ENCODE results near the gene GADD45GIP1. TPM values are rescaled to one million over a fixed set of nuclear protein-coding genes. Genes with fewer than 3 reads are reported as not detected.
"Not testable (repeated sequence)": the region's sequence is repeated elsewhere in the genome, so short reads cannot be mapped to it uniquely, and the experiment has no call there.

Gene GADD45GIP1
- total RNA-seq, 1 experiment from 2014 or later: 54.0 TPM

DNA sequence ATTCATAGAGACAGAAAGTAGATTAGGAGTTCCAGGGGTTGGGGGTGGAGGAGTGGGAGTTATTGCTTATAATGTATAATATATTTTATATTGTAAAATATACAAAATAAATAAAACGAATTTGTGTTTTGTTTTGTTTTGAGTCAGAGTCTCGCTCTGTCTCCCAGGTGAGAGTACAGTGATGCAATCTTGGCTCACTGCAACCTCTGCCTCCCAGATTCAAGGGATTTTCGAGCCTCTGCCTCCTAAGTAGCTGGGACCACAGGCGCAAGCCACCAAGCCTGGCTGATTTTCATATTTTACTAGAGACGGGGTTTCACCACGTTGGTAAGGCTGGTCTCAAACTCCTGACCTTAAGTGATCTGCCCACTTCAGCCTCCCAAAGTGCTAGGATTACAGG is 2.5 kb upstream of the GADD45GIP1 start:
- DNase-seq (ENCODE audit: low read depth): no peak

DNA sequence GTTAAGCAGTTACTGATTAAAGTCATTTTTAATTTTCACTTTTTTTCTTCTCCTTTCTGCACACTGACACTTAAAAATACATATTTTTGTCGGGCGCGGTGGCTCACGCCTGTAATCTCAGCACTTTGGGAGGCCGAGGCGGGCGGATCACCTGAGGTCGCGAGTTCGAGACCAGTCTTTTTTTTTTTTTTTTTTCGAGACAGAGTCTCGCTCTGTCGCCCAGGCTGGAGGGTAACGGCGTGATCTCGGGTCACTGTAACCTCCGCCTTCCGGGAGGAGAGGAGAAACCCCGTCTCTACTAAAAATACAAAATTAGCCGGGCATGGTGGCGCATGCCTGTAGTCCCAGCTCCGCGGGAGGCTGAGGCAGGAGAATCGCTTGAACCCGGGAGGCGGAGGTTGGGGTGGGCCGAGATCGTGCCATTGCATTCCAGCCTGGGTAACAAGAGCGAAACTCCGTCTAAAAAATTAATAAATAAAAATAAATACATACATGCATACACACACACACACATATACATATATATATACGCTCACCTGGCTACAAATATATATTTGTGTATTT is 448 bp upstream of the GADD45GIP1 start:
- DNase-seq (ENCODE audit: low read depth): not testable (repeated sequence)

DNA sequence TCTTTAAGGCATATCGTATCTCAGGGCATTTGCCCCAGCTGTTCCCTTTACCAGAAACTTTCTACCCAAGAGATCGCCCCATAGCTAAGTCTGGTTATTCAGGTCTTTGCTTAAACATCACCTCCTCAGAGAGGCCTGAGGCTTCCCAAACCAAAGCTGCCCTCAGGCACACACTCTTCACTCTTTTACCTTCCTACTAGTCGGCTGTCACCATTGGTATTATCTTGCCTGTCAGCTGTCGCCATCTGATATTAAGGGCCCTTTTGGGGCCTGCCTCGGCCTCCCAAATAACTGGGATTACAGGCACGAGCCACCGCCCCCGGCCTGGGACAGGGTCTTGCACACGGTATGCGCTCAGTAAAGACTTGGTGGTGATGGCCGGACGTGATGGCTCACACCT is 1.0 kb downstream of the GADD45GIP1 start:
- DNase-seq (ENCODE audit: low read depth): no peak

- not testable (repeated sequence) for DNase-seq (ENCODE audit: low read depth)
These were observed 1.4 kb downstream of the GADD45GIP1 start for GRCh38 chr19:12955575-12955974.

DNA sequence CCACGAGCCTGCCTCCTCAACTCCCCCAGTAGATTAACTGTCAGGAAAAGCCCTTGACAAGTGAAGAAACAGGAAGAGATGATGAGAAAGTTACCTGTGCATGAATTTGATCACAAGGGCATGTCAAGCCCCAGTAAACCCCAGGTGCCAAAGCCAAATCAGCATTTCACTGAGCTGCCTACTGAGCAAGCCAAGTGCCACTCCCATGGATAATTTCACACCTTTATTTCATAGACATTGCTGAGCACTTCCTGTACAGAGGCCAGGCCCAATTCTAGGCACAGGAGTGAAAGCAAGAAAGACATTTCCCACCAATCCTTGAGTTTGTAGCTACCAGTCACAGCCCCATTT is 2.4 kb downstream of the GADD45GIP1 start:
- no peak for DNase-seq (ENCODE audit: low read depth)

DNA sequence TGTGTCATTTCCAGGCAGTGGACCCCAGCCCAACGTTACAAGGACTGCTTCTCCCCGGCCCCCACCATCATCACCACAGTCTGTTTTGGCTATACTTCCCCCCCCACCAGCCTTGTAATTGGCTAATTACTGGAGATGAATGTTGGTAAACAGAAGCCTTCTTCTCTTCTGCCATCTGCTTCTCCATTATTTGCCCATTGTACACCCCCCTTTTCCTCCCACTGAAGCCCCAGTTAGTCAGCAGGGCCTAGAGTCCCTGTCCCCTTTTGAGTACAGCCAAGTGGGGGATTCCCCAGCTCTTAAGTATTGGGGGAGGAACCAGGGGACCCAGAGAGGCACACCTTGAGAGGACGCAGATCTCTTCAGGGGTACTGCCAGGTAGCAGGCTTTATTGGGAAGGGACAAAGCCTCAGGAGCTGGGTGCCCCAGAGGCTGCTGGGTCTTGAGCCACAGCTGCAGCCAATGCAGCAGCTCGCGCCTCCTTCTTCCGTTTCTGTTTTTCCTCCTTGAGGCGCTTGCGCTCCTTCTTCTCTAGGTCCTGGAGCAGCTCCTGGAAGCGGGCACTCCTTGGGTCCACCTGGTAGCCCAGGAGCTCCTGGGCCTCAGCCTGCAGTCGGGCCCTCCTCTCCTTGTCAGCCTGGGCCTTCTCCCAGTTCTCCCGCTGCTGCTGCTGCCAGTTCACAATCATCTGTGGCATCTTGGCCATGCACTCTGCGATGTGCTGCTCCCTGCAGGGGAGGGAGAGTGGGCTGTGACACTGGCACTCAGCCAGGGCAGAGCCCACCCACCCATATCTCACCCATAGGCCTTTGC is 3.0 kb downstream of the GADD45GIP1 start:
- no peak for DNase-seq (ENCODE audit: low read depth)

- no peak for DNase-seq (ENCODE audit: low read depth)
These were observed 3.8 kb downstream of the GADD45GIP1 start for GRCh38 chr19:12953138-12953798.

DNA sequence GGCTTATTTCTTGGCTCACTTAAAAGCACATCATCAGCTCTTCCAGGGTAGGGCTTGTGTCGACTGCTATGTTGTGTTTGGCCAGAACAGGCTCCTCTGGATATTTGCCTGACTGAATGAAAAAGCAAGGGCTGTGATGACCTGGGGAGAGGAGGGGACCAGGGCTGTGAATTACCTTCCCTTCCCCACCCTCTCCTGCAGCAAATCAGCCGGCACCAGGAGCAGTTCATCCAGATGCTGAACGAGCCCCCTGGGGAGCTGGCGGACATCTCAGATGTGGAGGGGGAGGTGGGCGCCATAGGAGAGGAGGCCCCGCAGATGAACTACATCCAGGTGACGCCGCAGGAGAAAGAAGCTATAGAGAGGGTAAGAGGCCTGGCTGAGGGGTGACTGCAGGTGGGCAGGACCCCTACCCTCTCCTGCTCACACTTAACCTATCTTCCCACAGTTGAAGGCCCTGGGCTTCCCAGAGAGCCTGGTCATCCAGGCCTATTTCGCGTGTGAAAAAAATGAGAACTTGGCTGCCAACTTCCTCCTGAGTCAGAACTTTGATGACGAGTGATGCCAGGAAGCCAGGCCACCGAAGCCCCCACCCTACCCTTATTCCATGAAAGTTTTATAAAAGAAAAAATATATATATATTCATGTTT is 4.4 kb downstream of the GADD45GIP1 start:
- peak; percentile 87 for DNase-seq (ENCODE audit: low read depth)

- DNase-seq (ENCODE audit: low read depth): not testable (repeated sequence)
These were observed 5.0 kb downstream of the GADD45GIP1 start for GRCh38 chr19:12952050-12952449.

DNA sequence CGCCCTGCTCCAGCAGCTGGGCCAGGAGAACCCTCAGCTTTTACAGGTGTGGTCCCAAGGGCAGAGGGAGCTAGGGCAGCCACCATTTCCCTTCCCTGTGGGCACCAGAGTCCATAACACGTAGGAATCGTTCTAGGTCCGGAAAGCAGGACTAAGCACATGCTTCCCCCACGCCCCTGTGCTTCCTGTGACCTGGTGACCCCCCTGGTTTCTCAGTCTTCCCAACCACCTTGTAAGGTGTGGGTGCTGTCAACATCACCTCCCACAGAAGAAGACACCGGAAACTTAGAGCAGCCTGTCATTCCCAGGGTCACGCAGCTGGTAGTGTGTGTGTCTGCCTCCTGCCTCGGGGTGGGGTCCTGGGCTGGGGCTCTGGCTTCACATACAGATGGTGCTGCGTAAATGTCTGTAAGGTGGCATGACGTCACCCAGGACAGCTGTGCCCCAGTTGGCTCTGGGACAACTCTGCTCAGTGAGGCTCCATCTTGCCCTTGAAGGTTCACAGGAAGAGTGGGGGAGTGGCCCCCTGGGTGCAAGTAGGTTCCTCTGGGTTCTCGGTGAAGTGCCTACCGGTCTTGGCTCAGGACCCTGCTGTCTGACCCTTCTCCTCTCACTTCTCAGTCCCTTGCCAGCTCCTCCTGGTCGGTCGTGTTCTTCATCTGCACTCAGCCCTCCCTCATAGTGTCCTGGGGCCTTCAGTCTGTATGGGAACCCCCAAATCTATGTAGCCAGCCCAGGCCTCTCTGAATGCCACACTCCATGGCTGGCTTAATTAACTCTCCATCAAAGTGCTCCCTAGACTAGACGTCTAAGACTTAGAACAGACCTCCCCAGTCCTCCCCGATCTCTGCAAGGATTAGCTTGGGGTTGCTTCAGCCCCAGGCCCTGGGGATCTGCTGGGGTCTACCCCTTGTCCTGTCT is 7.4 kb downstream of the GADD45GIP1 start:
- no peak for DNase-seq (ENCODE audit: low read depth)

DNA sequence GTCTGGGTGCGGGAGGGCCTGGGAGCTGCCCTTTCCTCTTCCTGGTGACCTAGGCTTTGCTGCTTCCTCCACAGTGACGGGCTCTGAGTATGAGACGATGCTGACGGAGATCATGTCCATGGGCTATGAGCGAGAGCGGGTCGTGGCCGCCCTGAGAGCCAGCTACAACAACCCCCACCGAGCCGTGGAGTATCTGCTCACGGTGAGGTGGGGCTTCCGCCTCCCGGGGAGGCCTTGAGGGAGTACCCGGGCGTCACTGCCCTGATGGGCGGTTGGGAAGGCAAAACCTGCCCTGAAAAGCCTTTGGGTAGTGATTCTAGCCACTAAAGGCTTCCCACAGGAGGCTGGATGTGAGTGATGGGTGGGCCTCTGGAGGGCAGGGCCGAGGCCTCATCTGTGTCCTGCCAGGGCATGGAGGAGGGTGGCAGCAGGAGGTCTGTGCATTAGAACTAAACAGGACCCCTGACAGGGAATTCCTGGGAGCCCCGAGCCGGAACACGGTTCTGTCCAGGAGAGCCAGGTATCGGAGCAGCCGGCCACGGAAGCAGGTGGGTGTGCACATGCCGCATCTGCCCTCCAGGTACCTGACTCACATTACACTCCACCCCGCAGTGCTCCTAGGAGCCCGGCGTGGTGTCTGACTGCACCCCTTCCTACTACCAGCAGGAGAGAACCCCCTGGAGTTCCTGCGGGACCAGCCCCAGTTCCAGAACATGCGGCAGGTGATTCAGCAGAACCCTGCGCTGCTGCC is 8.2 kb downstream of the GADD45GIP1 start:
- no peak for DNase-seq (ENCODE audit: low read depth)

- no peak for DNase-seq (ENCODE audit: low read depth)
These were observed 9.1 kb downstream of the GADD45GIP1 start for GRCh38 chr19:12947702-12948611.

DNA sequence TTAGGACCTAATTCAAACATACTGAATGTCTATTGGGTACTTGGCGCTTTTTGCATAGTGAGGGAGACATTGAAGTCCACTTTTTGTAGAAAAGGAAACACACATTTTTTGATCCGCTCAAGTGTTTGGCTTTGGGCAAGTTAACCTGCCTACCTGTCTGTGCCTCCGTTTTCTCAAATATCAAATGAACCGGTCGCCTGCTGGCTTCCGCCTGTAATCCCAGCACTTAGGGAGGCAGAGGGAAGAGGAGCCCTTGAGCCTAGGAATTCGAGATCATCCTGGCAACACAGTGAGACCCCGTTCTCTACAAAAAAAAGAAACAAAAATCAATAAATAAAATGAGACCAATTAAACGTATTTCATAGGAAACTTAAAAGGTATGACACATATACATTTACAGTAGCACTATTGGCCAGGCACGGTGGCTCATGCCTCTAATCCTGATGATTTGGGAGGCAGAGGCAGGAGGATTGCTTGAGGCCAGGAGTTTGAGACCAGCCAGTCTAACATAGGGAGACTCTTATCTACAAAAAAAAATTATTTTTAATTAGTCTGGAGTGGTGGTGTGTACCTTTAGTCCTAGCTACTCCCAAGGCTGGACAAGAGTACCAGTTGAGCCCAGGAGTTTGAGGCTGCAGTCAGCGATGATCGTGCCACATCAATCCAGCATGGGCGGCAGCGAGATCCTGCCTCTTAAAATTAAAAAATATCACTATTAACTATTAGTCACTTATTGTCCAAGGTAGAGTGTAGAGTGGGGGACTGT is 10.1 kb downstream of the GADD45GIP1 start:
- no peak for DNase-seq (ENCODE audit: low read depth)

DNA sequence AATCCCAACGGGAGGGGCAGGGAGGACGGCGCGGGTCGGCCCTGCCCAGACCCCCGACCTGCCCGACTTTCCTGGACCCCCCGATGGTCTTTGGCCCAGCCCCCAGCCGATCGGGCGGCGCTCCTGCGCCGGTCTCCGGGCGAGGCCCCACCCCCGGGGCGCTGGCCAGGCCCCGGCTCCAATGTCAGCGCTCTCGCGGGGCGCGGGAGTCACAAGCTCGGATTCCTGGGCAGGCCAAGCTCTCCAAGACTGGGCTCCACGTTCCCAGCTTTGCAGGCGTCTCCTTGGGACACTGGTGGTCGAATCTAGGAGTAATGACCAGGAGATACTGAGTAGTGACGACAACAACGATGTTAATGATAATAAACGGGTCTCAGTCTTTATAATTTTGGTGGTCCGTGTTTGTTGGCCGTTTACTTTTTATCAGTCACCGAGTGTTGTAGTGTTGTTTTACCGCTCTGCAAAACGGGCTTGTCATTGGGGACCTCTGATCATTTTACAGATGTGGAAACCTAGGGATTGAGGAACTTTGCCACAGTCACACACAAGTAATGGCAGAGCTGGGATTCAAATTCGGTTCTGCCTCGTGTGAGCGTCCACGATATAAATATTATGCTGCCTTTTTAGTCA is 10.8 kb downstream of the GADD45GIP1 start:
- DNase-seq (ENCODE audit: low read depth): peak; percentile 82

- DNase-seq (ENCODE audit: low read depth): peak; percentile 97
These were observed 11.4 kb downstream of the GADD45GIP1 start, which contains the start of gene RAD23A for GRCh38 chr19:12945479-12946091. Gene RAD23A, plus strand, starts transcription at chr19:12945862. Its CDS starts 87 bp downstream, at chr19:12945949.

DNA sequence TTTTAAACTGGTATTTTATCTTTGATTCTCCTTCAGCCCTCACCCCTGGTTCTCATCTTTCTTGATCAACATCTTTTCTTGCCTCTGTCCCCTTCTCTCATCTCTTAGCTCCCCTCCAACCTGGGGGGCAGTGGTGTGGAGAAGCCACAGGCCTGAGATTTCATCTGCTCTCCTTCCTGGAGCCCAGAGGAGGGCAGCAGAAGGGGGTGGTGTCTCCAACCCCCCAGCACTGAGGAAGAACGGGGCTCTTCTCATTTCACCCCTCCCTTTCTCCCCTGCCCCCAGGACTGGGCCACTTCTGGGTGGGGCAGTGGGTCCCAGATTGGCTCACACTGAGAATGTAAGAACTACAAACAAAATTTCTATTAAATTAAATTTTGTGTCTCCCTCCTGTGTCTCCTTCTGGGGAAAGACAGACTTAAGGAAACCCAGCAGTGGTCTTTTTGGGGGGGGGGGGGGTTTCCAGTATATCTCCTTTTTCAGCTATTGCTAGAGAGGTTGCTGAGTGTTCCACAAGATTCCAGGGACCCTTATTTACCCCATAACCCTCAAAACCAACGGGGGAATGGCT is 12.8 kb downstream of the GADD45GIP1 start:
- DNase-seq (ENCODE audit: low read depth): no peak

GRCh38 chr19:12943437-12944044 is 13.5 kb downstream of the GADD45GIP1 start:
- DNase-seq (ENCODE audit: low read depth): no peak

Data from M059J (cell line).